Activated B cell treated with CpG ODN at 0.5 μM for 24 hours (primary cell): ENCODE measurements around the gene GPS2. TPM values are rescaled to one million over a fixed set of nuclear protein-coding genes. Genes with fewer than 3 reads are reported as not detected.
A peak's percentile ranks its signal among the peaks of the same experiment; 100 is the strongest.

ENCODE experiments used
- ATAC-seq: fragments of 200-7000 bp; cut with Tn5 transposase; one replicate; pipeline ENCODE4 v1.10.0; 2021; ENCODE audit warnings: low read depth, mild to moderate bottlenecking, moderate library complexity
- CTCF ChIA-PET: fragments of 350-600 bp; sonication (Branson Sonifier 250); formaldehyde crosslinking; loops from one replicate; lab custom pipeline; 2021; ENCODE audit warnings: antibody characterized with exemption; lab: Charles Lee
- POLR2A ChIA-PET: fragments of 350-600 bp; sonication (Branson Sonifier 250); formaldehyde crosslinking; loops from one replicate; lab custom pipeline; 2021; ENCODE audit warnings: antibody characterized with exemption; lab: Charles Lee
- DNase-seq: peaks from one replicate; pipeline ENCODE4 v3.0.0; 2022
- H3K27ac Mint-ChIP-seq: one replicate; pipeline ENCODE4 v1.8.0; 2020; ENCODE audit warnings: mixed read lengths
- H3K27me3 Mint-ChIP-seq: one replicate; pipeline ENCODE4 v1.8.0; 2021; ENCODE audit warnings: mixed read lengths
- H3K36me3 Mint-ChIP-seq: one replicate; pipeline ENCODE4 v1.8.0; 2021; ENCODE audit warnings: low read depth, mixed read lengths
- H3K4me1 Mint-ChIP-seq: one replicate; pipeline ENCODE4 v1.8.0; 2021; ENCODE audit warnings: mixed read lengths
- H3K4me3 Mint-ChIP-seq: one replicate; pipeline ENCODE4 v1.8.0; 2020; ENCODE audit warnings: mild to moderate bottlenecking, mixed read lengths
- H3K9me3 Mint-ChIP-seq: one replicate; pipeline ENCODE4 v1.8.0; 2020; ENCODE audit warnings: mixed read lengths
- CTCF ChIP-seq: fragments of 200-600 bp; IDR thresholded peaks from one replicate; pipeline ENCODE4 v1.8.0; 2022; ENCODE audit warnings: antibody characterized with exemption, mild to moderate bottlenecking
- intact Hi-C: fragments of 100-400 bp; cut with micrococcal nuclease; formaldehyde crosslinking; loops from one replicate; pipeline ENCODE4 v1.15.1; 2024
- total RNA-seq: library from RNA; stranded (reverse); gene quantifications from 2 replicates; pipeline ENCODE4 v1.2.3, GENCODE V29; 2022

Gene GPS2
- total RNA-seq, result 105 and 115 TPM in 2 replicates

GRCh38 chr17:7314719-7315569 lies at the start of gene GPS2:
Gene GPS2, minus strand, starts transcription at chr17:7315360. Its CDS starts 308 bp downstream, at chr17:7315052.
- CTCF ChIA-PET, result interaction anchor here (1.0 to 2.8 kb wide), 6 partner anchors 10 to 137 kb away, joined by 3 to 12 read pairs (median 4); partner anchors contain the start of genes ACAP1 and NEURL4
- no peak for TF ChIP-seq CTCF
- Mint-ChIP-seq H3K4me1 (peaks cover 54% of the 10 kb centered on the region), H3K9me3 (no peaks in the 10 kb centered on the region), H3K36me3 (peaks cover 67% of the 10 kb centered on the region), H3K4me3 (peak within 1 kb of the TSS; percentile 89), H3K27me3 (no peaks in the 10 kb centered on the region), H3K27ac (peak within 1 kb of the TSS; percentile 87)
- DNase-seq (peak; percentile 95), ATAC-seq (peak; percentile 82)
- intact Hi-C loops, result loop anchor here (1.0 kb wide), 2 partner anchors 8 to 14 kb away; partner anchors contain the start of genes EIF5A and NEURL4
- POLR2A ChIA-PET, result interaction anchor here (0.6 to 3.8 kb wide), 21 partner anchors 10 to 372 kb away, joined by 3 to 52 read pairs (median 4); partner anchors contain the start of genes ACAP1, MPDU1, NEURL4 and PLSCR3

- Mint-ChIP-seq H3K36me3 (no peaks in the 10 kb centered on the region), H3K27me3 (no peaks in the 10 kb centered on the region), H3K4me3 (no peak overlapping the region), H3K4me1 (no peaks in the 10 kb centered on the region), H3K9me3 (no peaks in the 10 kb centered on the region), H3K27ac (no peak overlapping the region)
- intact Hi-C loops, result no loop called here
- ATAC-seq (no peak), DNase-seq (no peak)
- ChIA-PET CTCF (no interaction called here), POLR2A (interaction anchor here (0.6 kb wide), 1 partner anchor 240 kb away, joined by 6 read pairs; no protein-coding TSS in a partner anchor)
- no peak for TF ChIP-seq CTCF
Measured at GRCh38 chr17:7363311-7363710, 48.2 kb upstream of the GPS2 start.

- Mint-ChIP-seq H3K9me3 (no peaks in the 10 kb centered on the region), H3K27ac (no peak overlapping the region), H3K36me3 (no peaks in the 10 kb centered on the region), H3K4me1 (no peaks in the 10 kb centered on the region), H3K4me3 (no peak overlapping the region), H3K27me3 (no peaks in the 10 kb centered on the region)
- ChIA-PET POLR2A (no interaction called here), CTCF (no interaction called here)
- intact Hi-C loops, result no loop called here
- no peak for DNase-seq
- no peak for ATAC-seq
- TF ChIP-seq CTCF, result no peak
Measured at GRCh38 chr17:7361906-7362305, 46.7 kb upstream of the GPS2 start.

GRCh38 chr17:7357381-7357780 lies 42.2 kb upstream of the GPS2 start:
- Mint-ChIP-seq H3K27me3 (no peaks in the 10 kb centered on the region), H3K4me3 (no peak overlapping the region), H3K9me3 (no peaks in the 10 kb centered on the region), H3K27ac (no peak overlapping the region), H3K36me3 (no peaks in the 10 kb centered on the region), H3K4me1 (peaks cover 21% of the 10 kb centered on the region)
- TF ChIP-seq CTCF, result no peak
- ChIA-PET POLR2A (no interaction called here), CTCF (interaction anchor here (1.9 to 4.2 kb wide), 4 partner anchors 79 to 232 kb away, joined by 7 to 31 read pairs (median 26); partner anchors contain the start of genes SENP3 and SOX15)
- DNase-seq (no peak), ATAC-seq (no peak)
- intact Hi-C loops, result loop anchor here (2.0 kb wide), 1 partner anchor 157 kb away; no protein-coding TSS in a partner anchor

GRCh38 chr17:7356756-7357155 lies 41.6 kb upstream of the GPS2 start:
- H3K36me3 Mint-ChIP-seq, result peaks cover 2% of the 10 kb centered on the region
- CTCF ChIA-PET, result interaction anchor here (0.8 to 4.2 kb wide), 11 partner anchors 19 to 331 kb away, joined by 4 to 31 read pairs (median 11); partner anchors contain the start of genes ACAP1, SENP3, SOX15 and TP53
- POLR2A ChIA-PET, result interaction anchor here (1.2 to 1.7 kb wide), 8 partner anchors 37 to 331 kb away, joined by 3 to 12 read pairs (median 4); partner anchors contain the start of genes CD68, PLSCR3, POLR2A and TMEM102
- no peak for TF ChIP-seq CTCF
- peaks cover 23% of the 10 kb centered on the region for H3K4me1 Mint-ChIP-seq
- intact Hi-C loops, result loop anchor here (1.0 to 2.0 kb wide), 5 partner anchors 38 to 205 kb away; partner anchors contain the start of genes PLSCR3, POLR2A and SENP3
- no peak overlapping the region for H3K27ac Mint-ChIP-seq
- no peaks in the 10 kb centered on the region for H3K27me3 Mint-ChIP-seq
- H3K4me3 Mint-ChIP-seq, result no peak overlapping the region
- ATAC-seq (no peak), DNase-seq (no peak)
- no peaks in the 10 kb centered on the region for H3K9me3 Mint-ChIP-seq
